T-helper 22 cell (primary cell): ENCODE measurements around the gene PDSS1.
"Not testable (repeated sequence)": the region's sequence is repeated elsewhere in the genome, so short reads cannot be mapped to it uniquely, and the experiment has no call there.

Experiments used
- DNase-seq: peaks from one replicate; pipeline ENCODE4 v3.0.0-alpha.2; 2020; ENCODE audit warnings: low read depth

PDSS1 gene

DNA sequence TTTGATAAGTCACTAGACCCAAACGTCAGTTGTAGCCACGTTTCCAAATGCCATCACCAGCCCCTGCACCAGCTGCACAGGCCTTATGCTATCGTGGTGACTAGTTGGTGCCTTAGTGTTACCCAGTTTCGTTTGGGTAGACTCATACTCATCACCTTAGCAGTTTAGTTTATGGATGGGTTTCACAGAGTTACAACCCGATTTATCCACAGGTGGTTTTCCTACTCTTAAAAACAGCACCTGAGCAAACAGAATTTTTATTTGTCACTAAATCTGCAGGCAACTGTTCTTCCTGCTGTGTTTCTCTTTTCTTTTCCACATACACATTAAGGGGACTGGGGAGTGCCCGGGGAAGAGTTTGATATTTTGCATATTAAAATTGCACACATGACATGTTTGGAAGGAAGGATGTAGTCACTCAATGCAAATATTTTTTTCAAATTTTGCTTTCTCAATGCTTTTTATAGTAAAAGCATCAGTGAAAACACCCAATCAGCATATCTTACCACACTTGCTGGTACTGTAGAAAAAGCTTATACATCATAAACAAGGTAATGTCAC is 41.6 kb downstream of the PDSS1 start:
- DNase-seq, result no peak

DNA sequence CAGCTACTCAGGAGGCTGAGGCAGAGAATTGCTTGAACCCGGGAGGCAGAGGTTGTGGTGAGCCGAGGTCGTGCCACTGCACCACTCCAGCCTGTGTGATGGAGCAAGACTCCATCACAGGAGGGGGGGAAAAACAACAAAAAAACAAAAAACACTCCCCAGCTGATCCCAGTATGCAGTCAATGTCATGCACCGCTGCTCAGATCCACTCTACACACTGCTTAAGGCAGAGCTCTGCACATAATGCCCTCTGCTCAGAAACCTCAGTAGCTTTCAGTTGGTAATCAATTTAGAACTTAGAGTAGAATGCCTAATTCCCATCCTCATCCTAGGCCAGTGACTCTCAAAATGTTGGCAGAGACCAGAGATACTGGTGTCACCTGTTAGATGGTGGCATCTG is 43.9 kb downstream of the PDSS1 start:
- DNase-seq, result no peak

DNA sequence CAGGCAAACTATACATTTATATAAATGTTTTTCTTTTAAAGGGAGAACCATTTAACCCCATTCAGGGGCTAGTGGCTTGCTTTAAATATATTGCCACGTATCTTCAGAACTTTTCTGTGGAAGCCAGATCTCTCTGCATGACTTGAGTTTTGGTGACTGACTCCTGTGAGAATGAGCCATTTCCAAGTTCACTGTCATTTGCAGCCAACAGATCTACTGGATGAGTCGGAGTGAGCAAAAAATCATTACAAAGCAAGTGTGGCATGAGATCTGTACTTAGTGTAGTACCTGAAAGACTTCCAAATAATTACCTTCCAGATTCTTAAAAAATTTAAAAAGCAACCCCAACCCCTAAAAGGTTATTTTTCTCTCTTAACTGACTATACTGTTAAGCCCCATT is 45.6 kb downstream of the PDSS1 start:
- no peak for DNase-seq

DNA sequence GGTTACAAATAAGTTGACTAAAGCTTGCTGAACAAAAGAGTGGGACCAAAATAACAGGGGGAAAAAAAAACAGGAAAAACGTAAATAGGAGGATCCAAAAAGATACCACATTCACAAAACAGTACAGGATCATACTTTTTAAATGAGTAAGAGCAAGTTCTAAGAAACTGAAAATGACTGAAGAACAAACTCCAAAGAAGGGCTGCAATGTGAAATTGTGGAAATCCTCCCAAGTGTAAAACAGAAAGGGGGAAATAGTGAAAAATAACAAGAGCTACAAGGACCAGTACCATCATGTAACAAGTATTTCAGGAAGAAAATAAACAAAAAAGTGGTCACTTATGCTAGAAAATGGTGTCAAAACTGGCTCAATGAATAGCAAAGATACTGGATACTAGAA is 46.3 kb downstream of the PDSS1 start:
- DNase-seq, result no peak

DNA sequence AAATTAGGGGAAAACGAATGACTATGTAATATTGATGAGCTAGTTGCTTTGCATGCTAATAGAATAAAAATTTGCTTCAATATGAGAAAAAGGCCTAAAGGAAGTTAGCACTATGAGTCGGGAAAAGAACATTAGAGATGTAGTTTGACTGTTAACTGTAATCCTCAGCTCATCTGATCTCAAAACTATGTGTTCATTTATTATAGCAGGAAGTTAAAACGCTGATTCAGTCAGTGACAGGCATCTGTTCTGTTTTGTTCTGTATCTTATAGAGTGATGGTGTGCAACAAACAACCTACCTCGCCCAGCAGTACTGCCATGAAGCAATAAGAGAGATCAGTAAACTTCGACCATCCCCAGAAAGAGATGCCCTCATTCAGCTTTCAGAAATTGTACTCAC is 48.6 kb downstream of the PDSS1 start:
- no peak for DNase-seq

DNA sequence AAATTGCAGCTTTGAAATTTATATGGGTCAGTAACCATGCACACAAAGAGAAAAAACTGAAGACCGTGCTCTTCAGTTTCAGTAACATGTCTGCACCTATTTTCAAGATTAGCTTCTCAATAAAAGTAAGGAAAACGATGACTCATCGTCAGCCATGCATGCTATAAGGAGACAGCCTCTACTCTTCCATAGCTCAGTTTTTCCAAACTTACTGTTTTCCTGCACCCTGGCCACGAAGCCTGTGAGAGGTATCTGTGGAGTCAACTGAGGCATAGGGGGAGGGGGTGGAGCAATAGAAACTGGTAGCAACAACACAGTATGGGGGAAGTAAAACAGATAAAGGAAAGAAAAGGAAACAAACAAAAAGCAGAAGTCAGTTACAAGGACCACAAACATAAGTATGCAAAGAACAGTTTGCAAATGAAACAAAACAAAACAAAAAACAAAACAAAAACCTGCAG is 58.0 kb downstream of the PDSS1 start:
- DNase-seq, result no peak

DNA sequence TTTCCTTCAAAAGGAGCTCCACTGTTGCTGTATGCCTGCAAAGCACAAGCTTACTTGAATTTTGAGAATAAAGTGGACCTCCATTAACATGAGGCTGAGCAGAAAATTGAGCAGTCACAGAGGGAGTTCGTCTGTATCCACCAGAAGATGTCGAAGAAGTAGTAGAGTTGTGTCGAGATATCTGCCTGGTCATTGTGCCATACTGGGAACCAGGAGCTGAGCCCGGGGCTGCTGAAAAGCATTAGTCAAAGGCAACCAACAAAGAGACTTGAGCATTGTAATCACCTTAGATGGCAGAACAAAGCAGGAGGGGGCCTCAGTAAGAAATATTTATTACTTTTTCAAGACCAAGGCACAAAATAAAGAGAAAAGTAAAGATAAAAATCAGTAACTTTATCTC is 61.5 kb downstream of the PDSS1 start:
- no peak for DNase-seq

DNA sequence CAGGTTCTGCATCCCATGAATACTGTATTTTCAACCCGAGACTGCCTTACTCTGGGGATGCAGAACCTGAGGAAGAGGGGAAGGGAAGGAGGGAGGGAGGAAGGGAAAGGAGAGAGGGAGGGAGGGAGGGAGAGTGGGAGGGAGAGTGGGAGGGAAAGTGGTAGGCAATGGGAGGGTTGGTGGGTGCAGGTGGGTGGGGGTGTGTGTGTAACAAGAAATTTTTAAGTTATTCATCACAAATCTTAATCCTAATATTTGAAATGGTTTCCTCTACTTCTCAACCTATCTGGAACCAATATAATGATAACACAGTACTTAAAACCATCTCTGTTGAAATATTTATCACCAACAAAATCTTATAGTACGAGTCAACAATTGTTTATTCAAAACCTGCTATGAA is 68.0 kb downstream of the PDSS1 start:
- DNase-seq, result no peak

DNA sequence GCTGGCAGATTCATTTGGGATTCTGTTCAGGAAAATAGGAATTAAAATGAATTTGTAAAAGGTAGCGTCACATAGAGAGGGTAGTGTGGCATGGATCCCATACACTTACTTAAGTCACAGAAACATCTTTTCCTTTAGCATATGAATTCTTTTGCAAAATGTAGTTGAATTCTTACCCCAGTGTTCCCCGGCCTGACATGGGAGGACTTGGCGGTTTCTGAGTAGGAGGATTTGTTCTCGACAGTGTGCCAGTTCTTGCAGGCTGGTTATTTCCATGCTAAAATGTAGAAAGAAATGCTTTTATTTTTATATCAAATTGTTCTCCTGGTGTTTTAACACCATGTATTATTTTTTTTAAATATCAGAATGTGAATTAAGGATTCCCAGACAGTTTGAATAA is 72.6 kb downstream of the PDSS1 start:
- no peak for DNase-seq

DNA sequence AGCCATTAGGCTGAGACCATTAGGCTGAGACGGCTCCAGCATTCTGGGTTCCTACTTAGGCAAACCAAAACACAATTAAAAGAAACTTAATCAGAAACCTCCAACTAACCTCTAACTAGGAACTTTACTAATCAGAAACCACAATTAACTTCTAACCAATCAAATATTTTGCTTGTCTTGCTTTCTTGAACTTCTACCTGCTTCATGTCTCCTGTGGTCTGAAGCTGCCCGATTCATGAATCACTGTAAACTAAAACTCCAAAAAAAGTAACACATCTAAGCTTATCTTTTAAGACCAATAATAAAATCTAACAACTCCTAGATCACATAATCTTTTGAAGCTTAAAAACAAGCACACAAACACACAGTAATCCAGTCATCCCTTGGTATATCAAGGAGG is 76.1 kb downstream of the PDSS1 start:
- DNase-seq, result no peak

DNA sequence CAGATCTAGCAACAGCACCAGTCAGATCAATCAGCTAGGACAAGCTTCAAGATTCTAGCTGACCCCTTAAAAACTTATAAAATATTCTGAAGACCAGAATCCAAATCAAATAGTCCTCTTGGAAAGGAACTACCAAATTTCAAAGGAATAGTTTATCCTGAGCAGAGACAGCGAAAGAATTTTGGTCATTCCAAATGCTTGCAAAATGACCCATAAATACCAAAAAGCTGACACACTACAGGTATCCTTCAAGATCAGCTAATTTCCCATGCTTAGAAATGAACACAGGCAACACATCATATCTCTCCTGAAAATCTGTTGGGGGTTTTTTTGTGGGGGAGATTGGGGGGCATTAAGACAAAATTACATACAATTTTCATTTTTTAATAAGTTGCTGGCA is 78.8 kb downstream of the PDSS1 start:
- no peak for DNase-seq

DNA sequence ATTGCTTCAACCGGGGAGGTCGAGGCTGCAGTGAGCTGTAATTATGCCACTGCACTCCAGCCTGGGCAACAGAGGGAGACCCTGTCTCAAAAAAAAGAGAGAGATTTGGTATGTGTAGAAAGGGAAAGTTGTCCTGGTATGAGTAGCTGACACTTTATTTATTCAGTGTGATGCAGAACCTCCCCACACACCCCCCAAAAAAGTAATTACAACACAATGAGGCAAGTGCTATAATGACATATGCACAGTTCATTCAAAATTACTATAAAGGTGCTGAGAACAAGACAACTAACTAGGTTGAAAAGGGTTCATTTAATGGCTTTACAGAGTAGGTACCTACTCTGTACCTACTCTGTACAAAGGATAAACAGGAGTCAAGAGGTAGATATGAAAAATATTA is 80.2 kb downstream of the PDSS1 start:
- DNase-seq, result no peak

DNA sequence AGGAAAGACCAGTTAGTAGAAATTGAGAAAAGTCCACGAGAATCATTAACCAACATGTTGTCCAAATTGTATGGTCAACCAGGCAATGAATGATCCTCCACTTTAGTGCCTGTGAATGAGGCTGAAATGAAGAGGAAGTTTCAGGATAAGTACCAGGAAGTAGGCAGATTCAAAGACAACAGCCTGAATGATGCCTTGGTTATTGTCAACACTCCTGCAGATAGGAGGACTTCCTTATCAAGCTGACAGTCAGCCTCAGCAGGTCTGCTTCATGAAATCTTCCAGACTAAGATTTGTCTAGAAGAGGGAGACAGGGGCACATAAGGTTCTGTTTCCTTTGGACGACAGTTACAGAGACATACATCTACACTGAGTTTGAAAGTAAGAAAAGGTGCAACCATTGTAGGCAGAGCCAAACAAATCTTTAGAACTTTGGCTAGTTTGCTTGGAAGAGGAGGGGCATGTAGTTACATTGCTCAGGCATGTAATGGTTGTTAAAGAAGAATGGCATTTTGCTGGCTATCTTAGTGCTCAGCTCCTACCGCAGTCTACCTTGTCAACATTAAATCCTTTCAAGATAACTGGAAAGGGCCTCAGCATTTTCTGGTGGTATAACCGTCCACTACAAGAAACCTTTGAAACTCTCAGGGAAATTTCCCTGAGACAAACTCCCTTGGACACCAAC is 81.8 kb downstream of the PDSS1 start:
- no peak for DNase-seq

DNA sequence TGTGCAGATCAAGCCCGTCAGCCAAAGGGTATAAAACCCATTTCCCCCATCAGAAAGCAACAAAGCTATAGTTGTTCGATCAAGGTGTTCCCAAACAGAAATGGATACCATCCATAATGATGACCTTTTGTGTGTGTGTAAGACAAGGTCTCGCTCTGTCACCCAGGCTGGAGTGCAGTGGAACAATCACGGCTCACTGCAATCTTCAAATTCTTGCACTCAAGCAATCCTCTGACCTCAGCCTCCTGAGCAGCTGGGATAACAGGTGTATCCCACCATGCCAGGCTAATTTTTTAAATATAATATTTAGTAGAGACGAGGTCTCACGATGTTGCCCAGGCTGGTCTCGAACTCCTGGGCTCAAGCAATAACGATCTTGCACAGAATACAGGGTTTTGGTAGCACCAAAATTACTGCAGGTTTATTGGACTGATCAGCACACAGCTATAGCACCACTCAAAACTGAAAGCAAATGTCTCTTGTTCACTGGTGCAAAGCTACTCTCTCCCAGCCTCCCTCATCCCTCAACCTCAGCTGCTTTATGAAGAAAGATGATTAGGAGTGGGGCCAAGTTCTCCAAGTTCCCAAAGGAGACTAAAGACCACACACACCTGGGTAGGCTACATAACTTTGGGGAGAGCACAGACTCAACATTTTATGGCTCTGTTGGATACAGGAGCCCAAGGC is 82.7 kb downstream of the PDSS1 start:
- no peak for DNase-seq

DNA sequence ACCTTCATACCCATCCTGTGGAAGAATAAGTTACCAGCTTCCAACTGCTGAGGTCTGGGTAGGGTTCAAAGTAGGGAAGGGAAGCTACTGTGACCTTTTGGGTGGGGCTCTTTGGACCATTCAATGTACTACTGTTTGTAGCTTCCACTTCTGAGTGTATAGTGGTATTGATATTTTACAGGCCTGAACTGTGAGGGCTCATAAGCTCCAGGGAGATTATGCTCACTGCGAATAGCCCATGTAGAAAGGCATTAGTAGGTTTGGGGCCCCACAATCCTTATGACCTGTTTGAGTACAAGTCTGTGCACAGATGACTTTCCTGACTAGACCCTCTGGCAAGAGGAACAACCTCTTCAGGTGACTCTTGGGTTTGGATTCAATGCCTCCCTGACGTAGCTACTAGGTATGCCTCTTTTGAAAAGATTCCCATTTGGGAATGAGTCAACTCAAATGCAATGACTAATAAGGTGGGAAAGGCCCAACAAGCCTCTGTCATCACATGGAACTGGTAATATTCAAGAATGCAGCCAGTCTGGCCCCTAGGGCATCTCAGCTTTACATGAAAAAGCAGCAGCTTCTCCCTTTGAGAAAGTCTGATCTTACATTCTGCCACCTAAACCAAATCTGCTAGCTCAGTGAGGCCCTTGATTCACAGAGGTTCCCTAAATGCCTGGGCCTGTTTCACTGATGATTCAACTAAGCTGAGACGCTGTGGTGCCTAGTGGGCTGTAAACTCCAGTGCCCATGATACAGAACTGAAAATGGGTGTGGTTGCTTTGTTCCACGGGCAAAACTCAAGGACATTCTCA is 83.5 kb downstream of the PDSS1 start:
- no peak for DNase-seq

DNA sequence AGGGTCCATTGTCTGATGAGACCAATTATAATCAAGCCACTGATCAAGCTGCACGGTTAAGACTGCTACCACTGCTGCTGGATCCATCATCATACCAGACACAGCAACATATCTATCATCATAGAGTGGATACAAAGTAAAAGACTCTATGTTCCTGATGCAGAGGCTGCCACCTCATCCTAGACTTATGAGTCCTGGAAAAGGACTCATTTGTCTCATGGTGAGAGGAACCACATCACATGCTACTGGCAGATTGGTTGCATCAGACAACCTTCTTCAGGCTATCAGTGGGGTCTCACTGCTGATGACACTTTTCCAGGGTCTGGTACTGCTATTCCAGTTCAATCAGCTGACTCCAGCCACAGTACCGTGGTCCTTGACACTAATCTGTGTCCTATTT is 84.3 kb downstream of the PDSS1 start:
- no peak for DNase-seq

DNA sequence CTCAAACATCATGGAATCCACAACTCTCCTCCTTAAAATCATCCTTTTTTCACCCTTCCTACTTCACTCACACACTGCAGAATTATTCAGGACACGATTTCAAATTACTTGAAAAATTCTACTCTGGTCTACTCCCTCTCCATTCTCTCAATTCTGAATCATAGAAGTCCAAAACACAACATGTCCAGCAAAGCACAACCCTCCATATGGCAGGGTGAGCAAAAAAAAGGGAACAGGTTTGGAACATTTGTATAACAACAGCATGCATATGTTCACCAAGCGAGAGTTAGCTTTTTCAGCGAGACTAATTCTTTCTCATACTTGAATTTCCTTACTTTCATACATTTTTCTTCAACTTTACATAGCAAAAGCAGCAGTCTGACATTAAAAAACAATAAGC is 89.9 kb downstream of the PDSS1 start:
- DNase-seq, result no peak

DNA sequence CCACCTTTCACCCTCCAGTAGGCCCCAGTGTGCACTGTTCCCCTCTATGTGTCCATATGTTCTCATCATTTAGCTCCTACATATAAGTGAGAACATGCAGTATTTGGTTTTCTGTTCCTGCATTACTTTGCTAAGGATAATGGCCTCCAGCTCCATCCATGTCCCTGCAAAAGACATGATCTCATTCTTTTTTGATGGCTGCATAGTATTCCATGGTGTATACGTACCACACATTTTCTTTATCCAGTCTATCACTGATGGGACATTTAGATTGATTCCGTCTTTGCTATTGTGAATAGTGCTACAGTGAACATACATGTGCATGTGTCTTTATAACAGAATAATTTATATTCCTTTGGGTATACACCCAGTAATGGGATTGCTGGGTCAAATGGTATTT is 92.3 kb downstream of the PDSS1 start:
- DNase-seq, result not testable (repeated sequence)

DNA sequence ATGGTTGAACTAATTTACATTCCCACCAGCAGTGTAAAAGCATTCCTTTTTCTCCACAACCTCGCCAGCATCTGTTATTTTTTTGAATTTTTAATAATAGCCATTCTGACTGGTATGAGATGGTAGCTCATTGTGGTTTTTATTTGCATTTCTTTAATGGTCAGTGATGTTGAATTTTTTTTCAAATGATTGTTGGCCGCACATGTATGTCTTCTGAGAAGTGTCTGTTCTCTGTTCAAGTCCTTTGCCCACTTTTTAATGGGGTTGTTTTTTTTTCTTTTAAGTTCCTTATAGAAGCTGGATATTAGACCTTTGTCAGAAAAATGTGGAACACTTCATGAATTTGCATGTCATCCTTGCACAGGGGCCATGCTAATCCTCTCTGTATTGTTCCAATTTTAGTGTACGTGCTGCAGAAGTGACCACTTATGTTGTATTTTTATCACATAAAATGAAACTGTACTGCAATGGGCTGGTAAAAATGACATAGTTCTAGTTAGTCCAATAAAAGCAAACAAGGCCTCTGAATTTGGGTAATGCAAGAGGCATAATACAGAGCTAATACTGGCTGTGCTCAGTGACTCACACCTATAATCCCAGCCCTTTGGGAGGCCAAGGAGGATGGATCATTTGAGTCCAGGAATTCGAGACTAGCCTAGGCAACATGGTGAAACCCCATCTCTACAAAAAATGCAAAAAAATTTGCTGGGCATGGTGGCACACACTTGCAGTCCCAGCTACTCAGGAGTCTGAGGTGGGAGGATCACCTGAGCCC is 92.9 kb downstream of the PDSS1 start:
- no peak for DNase-seq

DNA sequence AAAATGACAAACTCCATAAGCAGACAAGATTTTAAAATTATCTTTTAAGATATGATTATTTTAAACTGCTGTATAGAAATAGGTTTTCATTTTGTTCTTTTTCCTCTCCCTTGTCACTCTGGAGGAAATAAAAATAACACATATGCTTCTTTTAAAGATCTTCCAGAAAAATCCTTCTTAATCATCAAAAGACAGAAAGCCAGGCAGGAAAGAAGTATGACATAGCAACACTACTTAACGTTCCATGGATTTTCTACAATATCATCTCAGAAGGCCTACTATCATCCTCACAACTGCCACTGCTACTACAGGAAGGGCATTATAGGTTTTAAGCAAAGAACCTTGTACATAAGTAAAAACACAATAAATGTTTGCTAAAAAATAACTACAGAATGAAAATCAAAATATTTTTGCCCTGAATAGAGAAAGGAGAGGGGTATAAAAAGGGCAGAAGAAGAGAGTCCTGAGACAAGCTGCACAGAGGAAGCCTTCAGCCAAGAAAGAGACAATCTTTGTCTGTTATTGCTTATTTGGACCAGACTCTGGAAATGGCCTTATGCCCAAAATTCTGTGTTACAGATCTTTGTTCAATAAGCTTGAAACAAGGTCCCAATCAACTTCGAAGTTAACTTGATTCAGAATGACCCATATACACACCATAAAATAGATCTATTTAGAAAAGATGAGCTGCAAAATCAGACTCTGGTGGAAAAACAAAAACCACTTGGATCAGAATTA is 95.4 kb downstream of the PDSS1 start:
- no peak for DNase-seq
